K562 (cell line): ENCODE measurements around the gene UTS2R. TPM values are rescaled to one million over a fixed set of nuclear protein-coding genes. Genes with fewer than 3 reads are reported as not detected.
A peak's percentile ranks its signal among the peaks of the same experiment; 100 is the strongest.

Source experiments
- BHLHE40 ChIP-seq: IDR thresholded peaks from 2 replicates; pipeline ENCODE4 v1.6.1; 2011; ENCODE audit warnings: low read length, improper control_type of control experiment
- CHCHD3 ChIP-seq: fragments of 250-450 bp; sonication (Bioruptor Pico); IDR thresholded peaks from 2 replicates; pipeline ENCODE4 v2.1.2; 2022; ENCODE audit warnings: mild to moderate bottlenecking
- EGR1 ChIP-seq: fragments of 450-650 bp; conservative IDR thresholded peaks from 2 replicates; pipeline ENCODE4 v1.6.1; 2017; ENCODE audit warnings: mild to moderate bottlenecking
- HDAC3 ChIP-seq: fragments of 450-650 bp; IDR thresholded peaks from 2 replicates; pipeline ENCODE4 v1.6.1; 2018; ENCODE audit warnings: borderline replicate concordance, mild to moderate bottlenecking, moderate library complexity; ENCODE audit not compliant: partially characterized antibody
- HDAC6 ChIP-seq: IDR thresholded peaks from 2 replicates; pipeline ENCODE4 v1.6.1; 2012; ENCODE audit warnings: low read depth, mild to moderate bottlenecking, control low read depth, inconsistent platforms, low read length, moderate library complexity
- JUND ChIP-seq, 2 experiments: IDR thresholded peaks; 2 replicates in 1 of 2; 3 replicates in 1 of 2; pipeline ENCODE4 v1.6.1; 2011; ENCODE audit warnings: borderline replicate concordance in 2 of 2, low read depth in 2 of 2, low read length in 2 of 2, improper control_type of control experiment in 1 of 2, missing biosample characterization in 1 of 2, missing genetic modification characterization in 1 of 2, missing genetic modification reagents in 1 of 2
- MTF1 ChIP-seq: fragments of 250-450 bp; sonication (Bioruptor Pico); IDR thresholded peaks from 2 replicates; pipeline ENCODE4 v1.9.0; 2021; ENCODE audit warnings: moderate library complexity, mild to moderate bottlenecking, inconsistent platforms, borderline replicate concordance
- POLR2G ChIP-seq: fragments of 200-400 bp; formaldehyde crosslinking; IDR thresholded peaks from 2 replicates; pipeline ENCODE4 v1.6.1; 2017; ENCODE audit warnings: low read depth, mild to moderate bottlenecking, antibody characterized with exemption, low read length, moderate library complexity
- POLR3A ChIP-seq: IDR thresholded peaks from 2 replicates; pipeline ENCODE4 v1.6.1; 2011; ENCODE audit warnings: borderline replicate concordance, mild to moderate bottlenecking, moderate library complexity; ENCODE audit not compliant: insufficient read length, insufficient read depth; ENCODE audit errors: extremely low read depth
- PYGO2 ChIP-seq: fragments of 450-650 bp; IDR thresholded peaks from 2 replicates; pipeline ENCODE4 v1.6.1; 2016; ENCODE audit warnings: mild to moderate bottlenecking, missing genetic modification characterization, moderate library complexity, missing compliant biosample characterization
- SREBF1 ChIP-seq: fragments of 150-350 bp; IDR thresholded peaks from 2 replicates; pipeline ENCODE4 v1.6.1; 2014; ENCODE audit warnings: antibody characterized with exemption, low read depth, low read length, borderline replicate concordance
- SRSF1 ChIP-seq: fragments of 200-400 bp; formaldehyde crosslinking; IDR thresholded peaks from 2 replicates; pipeline ENCODE4 v1.6.1; 2017; ENCODE audit warnings: mild to moderate bottlenecking, low read depth, low read length, moderate library complexity
- SRSF7 ChIP-seq: fragments of 200-400 bp; formaldehyde crosslinking; optimal IDR thresholded peaks from 2 replicates; pipeline ENCODE3; 2017; ENCODE audit warnings: mild to moderate bottlenecking, low read depth, low read length
- TFAM ChIP-seq: fragments of 250-450 bp; sonication (Bioruptor Pico); conservative IDR thresholded peaks from 2 replicates; pipeline ENCODE4 v1.5.0; 2021; ENCODE audit warnings: mild to moderate bottlenecking, moderate library complexity
- ZBTB17 ChIP-seq: fragments of 450-650 bp; formaldehyde crosslinking; IDR thresholded peaks from 2 replicates; pipeline ENCODE4 v1.4.0; 2020; ENCODE audit warnings: mild to moderate bottlenecking
- ZNF561 ChIP-seq: fragments of 450-650 bp; formaldehyde crosslinking; conservative IDR thresholded peaks from 2 replicates; pipeline ENCODE4 v1.4.0; 2020; ENCODE audit warnings: mild to moderate bottlenecking, moderate library complexity
- ZNF696 ChIP-seq: fragments of 250-450 bp; sonication (Bioruptor Pico); conservative IDR thresholded peaks from 2 replicates; pipeline ENCODE4 v1.4.0; 2020; ENCODE audit warnings: mild to moderate bottlenecking, moderate library complexity
- ZNF76 ChIP-seq: fragments of 250-450 bp; sonication (Bioruptor Pico); IDR thresholded peaks from 2 replicates; pipeline ENCODE4 v1.4.0; 2020; ENCODE audit warnings: mild to moderate bottlenecking, moderate library complexity, borderline replicate concordance
- ZNF780A ChIP-seq: fragments of 250-450 bp; sonication (Bioruptor Pico); IDR thresholded peaks from 2 replicates; pipeline ENCODE4 v1.5.0; 2021; ENCODE audit warnings: mild to moderate bottlenecking
- polyA plus RNA-seq, 8 experiments: library from polyadenylated mRNA; depleted of rRNA in 4 of 8; stranded (reverse) in 5 of 8; unstranded in 3 of 8; fragments of >200 nt; fragmentation: Nextera tagmentation in 2 of 8; fragmentation: Illumina TruSeq in 1 of 8; extraction: Ambion mirVana in 2 of 8; extraction: Trizol in 1 of 8; gene quantifications; 2 replicates each; pipeline versions ENCODE4 v1.2.1 to v1.2.3, GENCODE V29; 2011 to 2014; ENCODE audit warnings: inconsistent platforms in 1 of 8, missing spikeins in 1 of 8
- total RNA-seq, 7 experiments: library from RNA; depleted of rRNA in 6 of 7; stranded (reverse); fragments of >200 nt in 6 of 7; fragmentation: Illumina TruSeq in 2 of 7; extraction: Trizol in 2 of 7; gene quantifications; 2 replicates each; pipeline versions ENCODE4 v1.2.1 to v1.2.3, GENCODE V29; 2011 to 2021; ENCODE audit warnings: low replicate concordance in 1 of 7
- TF ChIP-seq, protein P1 (sequence below): sonication (generic); formaldehyde crosslinking; IDR thresholded peaks from 2 replicates; pipeline ENCODE4 v1.8.1; 2023; ENCODE audit warnings: mild to moderate bottlenecking, missing genetic modification reagents
- TF ChIP-seq, protein P2 (sequence below): fragments of 450-650 bp; IDR thresholded peaks from 2 replicates; pipeline ENCODE4 v1.6.1; 2017; ENCODE audit warnings: antibody characterized with exemption

The UTS2R gene
- total and polyA plus RNA-seq, 9 of the 15 experiments (the other 6 are each of a cell fraction or from before 2014, with no cell fraction given), result 0.22 TPM; not detected in 8

DNA sequence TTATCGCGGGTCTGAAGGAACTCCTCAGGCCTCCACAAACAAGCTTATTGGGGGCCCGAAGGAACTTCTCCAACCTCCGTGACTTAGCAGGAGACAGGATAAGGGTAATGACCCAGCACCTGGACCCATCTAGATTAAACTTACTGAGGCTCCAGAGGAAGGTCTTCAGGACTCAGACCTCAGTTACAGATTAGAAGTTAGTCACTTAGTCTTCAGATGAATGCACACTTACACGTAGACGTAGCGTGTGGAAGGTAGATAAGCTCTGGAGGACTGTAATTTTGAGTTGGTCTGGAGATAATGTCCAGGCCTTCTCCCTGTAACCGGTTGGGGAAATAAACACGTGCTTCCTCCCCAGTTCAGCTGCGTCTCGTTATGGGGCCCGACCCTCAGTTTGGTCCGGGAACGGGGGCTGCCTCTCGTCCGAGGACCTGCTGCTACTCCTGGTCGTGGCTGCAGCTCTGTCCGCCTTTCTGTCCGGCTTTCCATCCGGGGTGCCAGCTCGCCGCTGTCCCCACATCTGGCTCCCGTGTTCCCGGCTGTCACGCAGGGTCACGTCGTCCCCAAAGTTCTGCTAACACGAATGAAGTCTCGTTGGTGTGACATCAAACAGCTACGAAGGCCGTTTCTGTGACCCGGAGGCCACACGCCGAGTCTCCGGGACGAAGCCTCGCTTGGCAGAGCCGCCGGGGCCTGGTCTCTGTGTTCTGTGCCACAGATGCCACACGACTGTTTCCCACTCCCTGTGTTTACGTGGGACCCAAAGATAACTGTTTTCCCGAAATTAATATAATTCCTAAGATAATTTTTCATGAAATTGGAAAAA is 26.2 kb upstream of the UTS2R start (continued):
- TF ChIP-seq, protein P1, sequence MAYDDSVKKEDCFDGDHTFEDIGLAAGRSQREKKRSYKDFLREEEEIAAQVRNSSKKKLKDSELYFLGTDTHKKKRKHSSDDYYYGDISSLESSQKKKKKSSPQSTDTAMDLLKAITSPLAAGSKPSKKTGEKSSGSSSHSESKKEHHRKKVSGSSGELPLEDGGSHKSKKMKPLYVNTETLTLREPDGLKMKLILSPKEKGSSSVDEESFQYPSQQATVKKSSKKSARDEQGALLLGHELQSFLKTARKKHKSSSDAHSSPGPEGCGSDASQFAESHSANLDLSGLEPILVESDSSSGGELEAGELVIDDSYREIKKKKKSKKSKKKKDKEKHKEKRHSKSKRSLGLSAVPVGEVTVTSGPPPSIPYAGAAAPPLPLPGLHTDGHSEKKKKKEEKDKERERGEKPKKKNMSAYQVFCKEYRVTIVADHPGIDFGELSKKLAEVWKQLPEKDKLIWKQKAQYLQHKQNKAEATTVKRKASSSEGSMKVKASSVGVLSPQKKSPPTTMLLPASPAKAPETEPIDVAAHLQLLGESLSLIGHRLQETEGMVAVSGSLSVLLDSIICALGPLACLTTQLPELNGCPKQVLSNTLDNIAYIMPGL (CRISPR knock-in tag), result no peak
- TF ChIP-seq MTF1, result peak; percentile 68; the same call in 1 of the 2 replicates
- no peak for TF ChIP-seq ZNF696 (CRISPR knock-in tag)
- TF ChIP-seq ZNF780A (CRISPR knock-in tag), result no peak
- no peak for TF ChIP-seq SRSF7
- TF ChIP-seq CHCHD3 (CRISPR knock-in tag), result no peak
- no peak for TF ChIP-seq PYGO2 (tag)
- peak; percentile 93 for TF ChIP-seq ZBTB17 (CRISPR knock-in tag)
- TF ChIP-seq EGR1, result no peak
- no peak for TF ChIP-seq TFAM
- TF ChIP-seq ZNF76 (CRISPR knock-in tag), result peak; percentile 84; the same call in 1 of the 2 replicates
- no peak for TF ChIP-seq ZNF561 (CRISPR knock-in tag)
- peak; percentile 86 for TF ChIP-seq JUND (IDR thresholded peaks at IDR 0.05; ENCODE audit: borderline replicate concordance, low read depth, low read length)
- TF ChIP-seq JUND (tag; IDR thresholded peaks at IDR 0.05; ENCODE audit: borderline replicate concordance, low read depth, low read length), result peak; percentile 77; the same call in 2 of the 3 replicates
- TF ChIP-seq SREBF1, result no peak
- peak; percentile 70 for TF ChIP-seq POLR2G
- TF ChIP-seq, protein P2, sequence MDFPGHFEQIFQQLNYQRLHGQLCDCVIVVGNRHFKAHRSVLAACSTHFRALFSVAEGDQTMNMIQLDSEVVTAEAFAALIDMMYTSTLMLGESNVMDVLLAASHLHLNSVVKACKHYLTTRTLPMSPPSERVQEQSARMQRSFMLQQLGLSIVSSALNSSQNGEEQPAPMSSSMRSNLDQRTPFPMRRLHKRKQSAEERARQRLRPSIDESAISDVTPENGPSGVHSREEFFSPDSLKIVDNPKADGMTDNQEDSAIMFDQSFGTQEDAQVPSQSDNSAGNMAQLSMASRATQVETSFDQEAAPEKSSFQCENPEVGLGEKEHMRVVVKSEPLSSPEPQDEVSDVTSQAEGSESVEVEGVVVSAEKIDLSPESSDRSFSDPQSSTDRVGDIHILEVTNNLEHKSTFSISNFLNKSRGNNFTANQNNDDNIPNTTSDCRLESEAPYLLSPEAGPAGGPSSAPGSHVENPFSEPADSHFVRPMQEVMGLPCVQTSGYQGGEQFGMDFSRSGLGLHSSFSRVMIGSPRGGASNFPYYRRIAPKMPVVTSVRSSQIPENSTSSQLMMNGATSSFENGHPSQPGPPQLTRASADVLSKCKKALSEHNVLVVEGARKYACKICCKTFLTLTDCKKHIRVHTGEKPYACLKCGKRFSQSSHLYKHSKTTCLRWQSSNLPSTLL, result no peak
- TF ChIP-seq HDAC6, result no peak
- no peak for TF ChIP-seq POLR3A
- peak; percentile 89 for TF ChIP-seq BHLHE40
- TF ChIP-seq SRSF1, result no peak
- peak; percentile 96 for TF ChIP-seq HDAC3
